HUES6 (cell line): ENCODE data around the gene PPM1E.
"Not testable (repeated sequence)": the region's sequence is repeated elsewhere in the genome, so short reads cannot be mapped to it uniquely, and the experiment has no call there.

Experiments
- H3K27ac ChIP-seq: 2 replicates; pipeline ENCODE4 v1.7.0; 2013; ENCODE audit warnings: low read depth, mild to moderate bottlenecking, low read length, inconsistent platforms
- H3K27me3 ChIP-seq: 2 replicates; pipeline ENCODE4 v1.6.1; 2013; ENCODE audit warnings: low read length; ENCODE audit not compliant: control insufficient read depth, insufficient read depth
- H3K36me3 ChIP-seq: 2 replicates; pipeline ENCODE4 v1.6.1; 2013; ENCODE audit warnings: low read length; ENCODE audit not compliant: control insufficient read depth, insufficient read depth
- H3K4me1 ChIP-seq: 2 replicates; pipeline ENCODE4 v1.6.1; 2013; ENCODE audit warnings: low read length; ENCODE audit not compliant: control insufficient read depth, insufficient read depth
- H3K4me3 ChIP-seq: 2 replicates; pipeline ENCODE4 v1.5.1; 2013; ENCODE audit warnings: low read depth, low read length
- H3K9ac ChIP-seq: one replicate; pipeline ENCODE4 v1.6.1; 2013; ENCODE audit warnings: mild to moderate bottlenecking, low read length
- H3K9me3 ChIP-seq: 2 replicates; pipeline ENCODE4 v1.6.1; 2013; ENCODE audit warnings: low read depth, low read length; ENCODE audit not compliant: control insufficient read depth, insufficient read depth

Gene PPM1E

DNA sequence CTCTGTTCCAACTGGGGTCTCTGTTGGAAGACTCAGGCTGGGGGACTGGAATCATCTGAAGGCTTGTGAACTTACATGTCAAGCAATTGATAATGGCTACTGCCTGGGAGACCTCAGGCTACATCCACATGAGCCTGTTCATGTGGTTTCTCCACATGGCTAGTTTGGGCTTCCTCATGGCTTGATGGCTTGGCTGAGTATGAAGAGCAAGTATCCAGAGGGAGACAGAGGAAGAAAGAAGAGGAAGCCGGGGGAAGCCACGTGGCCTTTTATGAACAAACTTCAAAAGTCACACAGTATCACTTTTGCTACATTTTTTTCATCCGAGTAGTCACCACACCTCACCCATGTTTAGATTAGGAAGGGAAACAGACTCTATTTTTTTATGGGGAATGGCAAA, 192.2 kb downstream of the PPM1E start:
- no peaks in the 10 kb centered on the region for H3K4me1 ChIP-seq
- H3K9ac ChIP-seq, result no peak overlapping the region
- H3K27me3 ChIP-seq, result no peaks in the 10 kb centered on the region
- no peak overlapping the region for H3K27ac ChIP-seq
- no peak overlapping the region for H3K4me3 ChIP-seq
- no peaks in the 10 kb centered on the region for H3K36me3 ChIP-seq
- H3K9me3 ChIP-seq, result peaks cover 15% of the 10 kb centered on the region

DNA sequence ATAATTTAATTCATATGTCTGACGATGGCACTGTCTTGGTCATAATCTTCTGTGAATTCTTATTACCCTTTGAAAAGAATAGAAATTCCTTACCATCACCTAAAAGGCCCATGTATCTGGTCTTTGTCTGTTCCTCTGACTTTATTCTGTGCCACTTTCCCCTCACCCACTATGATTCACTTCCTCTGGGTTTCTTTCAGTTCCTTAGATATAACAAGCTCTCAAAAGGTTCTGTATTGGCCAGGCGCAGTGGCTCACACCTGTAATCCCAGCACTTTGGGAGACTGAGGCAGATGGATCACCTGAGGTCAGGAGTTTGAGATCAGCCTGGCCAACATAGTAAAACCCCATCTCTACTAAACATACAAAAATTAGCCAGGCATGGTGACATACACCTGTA, 198.7 kb downstream of the PPM1E start:
- H3K9ac ChIP-seq, H3K4me1 ChIP-seq, H3K36me3 ChIP-seq, H3K9me3 ChIP-seq, H3K27ac ChIP-seq, H3K4me3 ChIP-seq, H3K27me3 ChIP-seq: not testable (repeated sequence)

DNA sequence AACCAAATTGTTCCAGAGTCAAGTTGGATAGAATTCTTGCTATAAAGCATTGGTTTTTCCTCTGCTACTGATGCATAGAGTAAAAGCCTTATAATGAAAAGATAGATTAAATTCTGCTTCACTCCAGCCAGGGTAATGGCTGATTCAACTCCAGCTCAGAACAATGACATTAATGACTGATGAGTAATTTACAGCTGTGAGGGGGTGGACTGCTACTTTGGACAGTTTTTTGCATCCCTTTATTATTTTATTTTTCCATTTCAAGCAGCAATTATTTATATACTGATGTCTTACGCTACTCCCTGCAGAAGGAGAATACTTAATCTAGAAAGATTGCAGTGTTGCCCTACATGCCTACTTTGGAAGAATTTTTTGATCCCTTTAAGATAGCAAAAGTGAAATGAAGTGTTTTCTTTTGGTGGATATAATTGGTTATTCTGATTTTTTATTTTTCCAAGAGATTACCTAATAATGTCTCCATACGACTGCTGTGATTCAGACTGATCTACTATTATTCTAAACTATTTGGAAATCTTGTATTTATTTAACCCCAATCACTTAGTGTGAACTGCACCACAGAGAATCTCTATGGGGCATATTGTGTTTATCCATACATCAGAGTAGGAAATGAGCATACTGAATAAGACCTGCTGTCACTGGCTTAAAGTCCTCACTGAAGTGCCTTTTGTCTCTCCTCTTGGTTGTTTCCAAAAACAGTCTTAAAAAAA, 201.5 kb downstream of the PPM1E start:
- Histone ChIP-seq H3K9me3 (no peaks in the 10 kb centered on the region; the same call in 1 of the 2 replicates), H3K36me3 (no peaks in the 10 kb centered on the region), H3K4me3 (no peak overlapping the region), H3K27me3 (no peaks in the 10 kb centered on the region), H3K9ac (no peak overlapping the region), H3K27ac (no peak overlapping the region), H3K4me1 (no peaks in the 10 kb centered on the region)

DNA sequence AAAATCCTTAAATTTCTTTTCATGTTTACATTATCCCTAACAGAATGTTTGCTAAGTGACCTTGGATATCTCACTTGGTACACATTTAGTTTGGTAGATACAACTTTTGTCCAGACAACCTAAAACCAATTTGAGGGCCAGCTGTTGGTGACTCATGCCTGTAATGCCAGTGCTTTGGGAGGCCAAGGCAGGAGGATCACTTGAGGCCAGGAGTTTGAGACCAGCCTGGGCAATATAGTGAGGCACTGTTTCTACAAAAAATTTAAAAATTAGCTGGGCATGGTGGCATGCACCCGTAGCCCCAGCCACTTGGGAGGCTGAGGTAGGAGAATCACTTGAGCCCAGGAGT, 202.0 kb downstream of the PPM1E start:
- H3K27me3 ChIP-seq, H3K9me3 ChIP-seq, H3K4me1 ChIP-seq, H3K4me3 ChIP-seq, H3K36me3 ChIP-seq, H3K9ac ChIP-seq, H3K27ac ChIP-seq: not testable (repeated sequence)

DNA sequence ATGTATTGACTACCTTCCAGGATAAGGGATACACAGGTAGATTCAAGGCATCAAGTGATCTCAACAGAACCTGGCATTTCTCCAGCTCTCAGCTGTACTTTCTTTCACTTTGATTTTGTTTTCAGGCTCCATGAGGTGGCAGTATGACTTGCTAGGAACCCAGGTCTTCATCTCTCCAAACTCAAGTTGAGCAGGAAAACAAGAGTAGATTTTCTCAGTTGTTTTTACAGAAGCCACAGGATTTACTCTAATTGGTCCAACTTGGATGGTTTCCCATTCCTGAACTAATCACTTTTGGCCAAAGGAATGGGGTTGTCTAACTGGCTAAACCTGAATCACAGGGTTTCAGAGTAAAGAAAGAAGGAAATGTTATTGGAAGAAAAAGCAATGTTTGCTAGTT, 204.4 kb downstream of the PPM1E start:
- no peaks in the 10 kb centered on the region for H3K27me3 ChIP-seq
- H3K36me3 ChIP-seq, result no peaks in the 10 kb centered on the region
- no peak overlapping the region for H3K4me3 ChIP-seq
- no peak overlapping the region for H3K27ac ChIP-seq
- no peaks in the 10 kb centered on the region for H3K9me3 ChIP-seq
- no peak overlapping the region for H3K9ac ChIP-seq
- peaks cover 1% of the 10 kb centered on the region; the same call in 1 of the 2 replicates for H3K4me1 ChIP-seq

DNA sequence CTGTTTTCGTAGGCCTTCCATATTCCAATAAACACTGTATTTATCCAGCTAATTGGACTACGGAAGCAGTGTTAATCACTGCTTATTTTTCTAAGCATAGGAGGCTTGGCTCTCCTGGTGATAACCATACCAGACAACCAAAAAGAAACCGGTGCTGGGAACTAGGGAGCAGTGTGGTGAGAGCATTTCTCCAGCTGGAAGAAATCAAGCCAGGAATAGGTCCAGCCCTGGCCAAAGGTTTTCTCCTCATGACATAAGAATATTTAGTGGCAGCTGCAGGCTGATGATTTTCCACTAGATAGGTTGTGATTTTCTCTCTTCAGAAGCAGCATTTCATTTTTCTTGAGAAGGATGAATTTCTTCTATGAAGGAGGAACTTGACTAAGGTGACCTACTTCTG, 209.6 kb downstream of the PPM1E start:
- Histone ChIP-seq H3K9me3 (no peaks in the 10 kb centered on the region), H3K27ac (0 out of 2 replicates have a peak overlapping the region, but pooled peaks have one; percentile 16), H3K4me1 (peaks cover 23% of the 10 kb centered on the region), H3K36me3 (no peaks in the 10 kb centered on the region), H3K4me3 (no peak overlapping the region), H3K9ac (no peak overlapping the region), H3K27me3 (no peaks in the 10 kb centered on the region)

DNA sequence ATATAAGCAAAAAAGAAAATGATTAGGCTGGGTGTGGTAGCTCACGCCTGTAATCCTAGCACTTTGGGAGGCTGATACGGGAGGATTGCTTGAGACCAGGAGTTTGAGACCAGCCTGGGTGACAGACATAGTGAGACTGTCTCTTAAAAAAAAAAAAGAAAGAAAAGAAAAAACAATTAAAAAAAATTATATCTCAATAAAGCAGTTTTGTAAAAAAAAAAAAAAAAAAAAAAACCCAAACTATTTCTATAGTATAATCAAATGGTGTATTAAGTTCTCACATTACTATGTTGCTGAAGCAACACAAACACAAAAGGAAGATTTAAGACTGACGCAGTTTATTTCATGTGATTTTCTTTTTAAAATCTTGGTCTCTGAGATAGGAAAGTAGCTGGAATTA, 210.6 kb downstream of the PPM1E start:
- Histone ChIP-seq H3K4me3 (no peak overlapping the region), H3K9me3 (no peaks in the 10 kb centered on the region), H3K36me3 (no peaks in the 10 kb centered on the region), H3K27ac (no peak overlapping the region), H3K27me3 (no peaks in the 10 kb centered on the region), H3K4me1 (peaks cover 23% of the 10 kb centered on the region), H3K9ac (no peak overlapping the region)

DNA sequence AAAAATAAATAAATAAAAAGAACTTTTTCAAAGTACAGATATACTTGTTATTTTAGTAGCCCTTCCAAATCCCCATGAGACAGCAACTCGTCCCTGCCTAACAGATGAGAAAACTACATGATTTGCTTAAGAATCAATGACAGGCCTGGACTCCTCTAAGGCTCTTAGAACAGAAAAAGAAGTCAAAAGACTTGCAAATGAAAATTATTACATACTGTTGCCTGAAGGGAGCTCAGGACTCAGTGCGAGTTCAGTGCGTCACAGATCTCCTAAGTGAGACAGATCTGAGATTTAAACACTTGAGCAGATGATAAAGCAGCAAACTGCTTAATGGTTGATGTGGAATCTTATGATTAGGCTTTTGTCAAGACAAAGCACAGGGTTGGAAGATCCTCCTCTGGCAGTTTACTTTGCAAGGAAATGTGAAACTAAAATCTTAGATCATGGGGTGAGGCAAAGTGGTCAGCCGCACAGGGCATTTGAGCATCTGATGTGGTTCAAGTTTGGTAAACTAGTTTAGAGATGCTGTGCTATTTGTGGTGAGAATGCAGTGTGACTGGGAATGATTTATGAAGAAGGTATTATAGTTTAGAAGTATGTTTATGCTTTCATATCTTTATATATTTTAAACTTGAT, 212.9 kb downstream of the PPM1E start:
- H3K4me3 ChIP-seq, result no peak overlapping the region
- no peak overlapping the region for H3K27ac ChIP-seq
- no peaks in the 10 kb centered on the region for H3K36me3 ChIP-seq
- no peak overlapping the region for H3K9ac ChIP-seq
- H3K9me3 ChIP-seq, result no peaks in the 10 kb centered on the region
- H3K4me1 ChIP-seq, result peaks cover 23% of the 10 kb centered on the region
- no peaks in the 10 kb centered on the region for H3K27me3 ChIP-seq

DNA sequence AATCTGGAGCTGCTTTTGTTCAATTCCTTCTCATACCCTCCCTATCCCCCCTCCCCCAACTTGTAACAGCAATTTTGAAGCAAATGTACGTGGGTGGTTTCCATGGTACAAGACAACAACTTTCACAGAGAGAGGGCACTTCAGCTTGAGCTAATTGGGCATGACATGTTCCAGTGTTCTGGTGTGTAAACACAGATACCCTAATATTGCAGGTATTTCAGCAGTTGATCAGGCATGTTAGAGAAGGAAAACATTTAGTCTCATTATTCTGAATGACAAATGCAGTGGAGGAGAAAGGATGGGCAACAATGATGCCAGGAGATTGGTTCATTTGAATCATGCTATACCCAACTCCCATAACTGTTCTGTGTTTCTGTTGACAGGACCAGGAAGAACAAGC, 213.5 kb downstream of the PPM1E start:
- peaks cover 23% of the 10 kb centered on the region for H3K4me1 ChIP-seq
- H3K9me3 ChIP-seq, result no peaks in the 10 kb centered on the region
- H3K9ac ChIP-seq, result no peak overlapping the region
- H3K27ac ChIP-seq, result no peak overlapping the region
- no peak overlapping the region for H3K4me3 ChIP-seq
- no peaks in the 10 kb centered on the region for H3K27me3 ChIP-seq
- H3K36me3 ChIP-seq, result no peaks in the 10 kb centered on the region

DNA sequence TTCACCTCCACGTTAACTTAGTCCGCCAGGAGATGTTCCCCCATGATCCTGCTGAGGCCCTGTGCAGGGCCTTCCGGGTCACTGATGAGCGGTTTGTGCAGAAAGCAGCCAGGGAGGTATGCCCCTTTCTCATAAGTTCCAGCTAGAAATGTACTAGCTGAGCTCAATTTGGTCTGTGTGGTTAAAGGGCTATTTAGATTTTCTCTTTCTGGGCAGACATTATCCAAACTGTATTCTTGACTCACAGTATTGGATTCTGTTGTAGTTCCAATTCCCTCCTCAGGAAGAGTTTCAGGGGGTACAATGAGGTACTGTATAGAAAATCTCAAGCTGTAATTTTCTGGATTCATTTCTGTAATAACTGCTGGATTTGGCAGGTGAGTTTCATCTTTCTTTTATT, 214.0 kb downstream of the PPM1E start:
- Histone ChIP-seq H3K4me1 (peaks cover 23% of the 10 kb centered on the region), H3K9ac (no peak overlapping the region), H3K27ac (no peak overlapping the region), H3K27me3 (no peaks in the 10 kb centered on the region), H3K9me3 (no peaks in the 10 kb centered on the region), H3K36me3 (no peaks in the 10 kb centered on the region), H3K4me3 (no peak overlapping the region)

DNA sequence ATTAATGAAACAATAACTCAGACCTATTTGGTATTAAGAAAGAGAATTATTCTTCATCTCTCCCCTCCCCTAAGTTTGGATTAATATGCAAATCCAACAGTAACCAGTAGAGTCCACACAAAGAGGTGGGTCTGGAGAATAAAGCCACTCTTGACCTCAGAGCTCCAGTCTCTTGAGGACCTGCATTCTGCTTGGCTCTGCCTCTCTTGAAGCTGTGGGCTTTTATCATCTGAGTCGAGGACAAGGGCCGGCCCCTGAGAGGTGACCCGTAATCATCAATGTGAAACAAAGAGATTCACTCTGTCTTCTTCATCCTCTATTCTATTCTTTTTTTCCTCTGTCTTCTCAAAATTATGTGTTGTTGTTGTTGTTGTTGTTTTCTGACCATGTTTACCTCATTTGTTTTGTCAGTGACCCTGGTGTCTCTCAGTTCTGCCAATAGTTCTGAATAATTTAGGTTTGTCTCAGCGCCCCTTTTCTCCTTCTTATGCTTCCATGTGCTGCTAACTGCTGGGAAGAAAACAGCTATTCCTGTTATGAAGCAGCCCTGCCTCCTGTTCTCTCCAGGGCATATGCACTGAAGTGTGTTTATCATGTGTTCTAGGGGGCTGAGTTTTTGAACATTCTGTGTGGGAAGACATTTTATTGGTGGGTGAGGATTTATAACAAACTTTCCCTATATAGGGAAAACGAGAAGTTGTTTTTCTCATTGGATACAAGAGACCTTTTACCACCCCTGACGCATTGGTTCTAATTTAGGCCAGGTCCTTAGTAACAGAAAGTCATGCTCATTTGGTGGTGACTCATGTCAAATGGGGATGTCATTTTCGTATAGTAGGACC, 215.2 kb downstream of the PPM1E start:
- H3K9ac ChIP-seq, result no peak overlapping the region
- H3K9me3 ChIP-seq, result no peaks in the 10 kb centered on the region
- H3K27ac ChIP-seq, result no peak overlapping the region
- peaks cover 14% of the 10 kb centered on the region for H3K4me1 ChIP-seq
- no peaks in the 10 kb centered on the region for H3K27me3 ChIP-seq
- no peak overlapping the region for H3K4me3 ChIP-seq
- no peaks in the 10 kb centered on the region for H3K36me3 ChIP-seq
